Body of pancreas (tissue), 4 donors: Measurements from ENCODE around the gene SLC7A6OS. TPM values are rescaled to one million over a fixed set of nuclear protein-coding genes. Genes with fewer than 3 reads are reported as not detected.
A peak's percentile ranks its signal among the peaks of the same experiment; 100 is the strongest.

ENCODE experiments used
- ATAC-seq: fragments of 150-250 bp; one replicate; pipeline ENCODE4 v1.9.1; 2016
- DNase-seq, 4 donors: peaks; one replicate each; pipeline ENCODE4 v3.0.0-alpha.2; 2019
- H3K27ac ChIP-seq, 4 donors: fragments of 200-600 bp; sonication (generic); 1 replicate in 3 of 4; 2 replicates in 1 of 4; pipeline versions ENCODE4 v1.5.1 to v1.6.1; 2016 to 2019; ENCODE audit warnings: mild to moderate bottlenecking in 1 of 4, mixed read lengths in 1 of 4, moderate library complexity in 1 of 4
- H3K27me3 ChIP-seq, 2 donors: fragments of 200-600 bp; sonication (generic); one replicate each; pipeline ENCODE4 v1.6.0; 2016; ENCODE audit warnings: mild to moderate bottlenecking in 1 of 2
- H3K36me3 ChIP-seq, 2 donors: fragments of 200-600 bp; sonication (generic); replicated peaks in 1 of 2; 2 replicates each; pipeline ENCODE4 v1.5.1; 2016; ENCODE audit warnings: low read depth in 2 of 2; ENCODE audit not compliant: insufficient read depth in 1 of 2
- H3K4me1 ChIP-seq: fragments of 200-600 bp; sonication (generic); one replicate; pipeline ENCODE4 v1.6.0; 2016
- H3K4me3 ChIP-seq, 2 donors: fragments of 200-600 bp; sonication (generic); 1 replicate in 1 of 2; 2 replicates in 1 of 2; pipeline ENCODE4 v1.5.1; 2016 to 2019
- H3K9me3 ChIP-seq, 3 donors: fragments of 200-600 bp; sonication (generic); 1 replicate in 2 of 3; 2 replicates in 1 of 3; pipeline ENCODE4 v1.5.1; 2016
- POLR2A ChIP-seq, 3 donors: fragments of 450-650 bp; IDR thresholded peaks; one replicate each; pipeline ENCODE4 v1.6.1; 2016; ENCODE audit warnings: antibody characterized with exemption in 3 of 3, mild to moderate bottlenecking in 2 of 3
- WGBS, 2 donors: methylation state at CpG; one replicate each; pipeline ENCODE4 v1.1.5; 2017; 5-methylcytosine and 5-hydroxymethylcytosine counted together
- intact Hi-C: fragments of 100-400 bp; cut with DNase I; formaldehyde crosslinking; loops from one replicate; pipeline ENCODE4 v1.15.1; 2023
- total RNA-seq, 2 donors: library from RNA; depleted of rRNA; stranded (reverse); fragments of >200 nt; gene quantifications; one replicate each; pipeline ENCODE4 v1.1.0, GENCODE V29; 2016
- TF ChIP-seq, protein P1 (sequence below), 7 experiments: fragments of 450-650 bp in 4 of 7; fragments of 200-600 bp in 3 of 7; sonication (generic) in 3 of 7; IDR thresholded peaks; one replicate each; pipeline ENCODE4 v1.5.1; 2016 to 2019; ENCODE audit warnings: antibody characterized with exemption in 7 of 7

SLC7A6OS gene
- total RNA-seq, 2 donors from 2014 or later: 13.0 to 32.3 TPM

DNA sequence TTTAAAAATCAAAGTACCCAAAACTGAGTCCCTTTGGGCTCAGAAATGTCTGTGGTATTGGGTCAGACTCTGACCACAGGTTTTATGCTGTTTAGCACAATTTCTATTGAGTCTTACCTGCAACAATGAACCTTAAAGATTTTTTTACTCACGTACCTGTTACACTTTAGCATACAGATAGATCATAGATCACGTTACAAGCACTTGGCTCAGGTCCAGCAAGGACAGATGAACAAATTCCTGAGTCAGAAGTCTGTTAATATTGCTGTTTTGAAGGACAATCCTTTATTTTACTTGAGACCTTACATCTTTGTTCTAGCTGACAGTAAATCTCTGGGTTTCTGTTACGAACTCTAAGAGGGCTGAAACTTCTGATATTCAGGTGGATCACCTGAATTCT lies 12.8 kb downstream of the SLC7A6OS start:
- DNase-seq (peak in 1 of 4 donors; percentile 18), ATAC-seq (no peak)
- H3K36me3 ChIP-seq: peaks cover 0 to 26% of the 10 kb centered on the region in 2 donors
- no peaks in the 10 kb centered on the region for H3K9me3 ChIP-seq
- H3K27me3 ChIP-seq: no peaks in the 10 kb centered on the region
- H3K4me3 ChIP-seq: no peak overlapping the region
- H3K4me1 ChIP-seq: peaks cover 15% of the 10 kb centered on the region
- intact Hi-C loops: no loop called here
- H3K27ac ChIP-seq: no peak overlapping the region
- WGBS, 2 donors: 52 to 53% methylated on average over 3 of the region's 3 CpGs
- no peak for TF ChIP-seq POLR2A (IDR thresholded peaks at IDR 0.05)
- TF ChIP-seq, protein P1, sequence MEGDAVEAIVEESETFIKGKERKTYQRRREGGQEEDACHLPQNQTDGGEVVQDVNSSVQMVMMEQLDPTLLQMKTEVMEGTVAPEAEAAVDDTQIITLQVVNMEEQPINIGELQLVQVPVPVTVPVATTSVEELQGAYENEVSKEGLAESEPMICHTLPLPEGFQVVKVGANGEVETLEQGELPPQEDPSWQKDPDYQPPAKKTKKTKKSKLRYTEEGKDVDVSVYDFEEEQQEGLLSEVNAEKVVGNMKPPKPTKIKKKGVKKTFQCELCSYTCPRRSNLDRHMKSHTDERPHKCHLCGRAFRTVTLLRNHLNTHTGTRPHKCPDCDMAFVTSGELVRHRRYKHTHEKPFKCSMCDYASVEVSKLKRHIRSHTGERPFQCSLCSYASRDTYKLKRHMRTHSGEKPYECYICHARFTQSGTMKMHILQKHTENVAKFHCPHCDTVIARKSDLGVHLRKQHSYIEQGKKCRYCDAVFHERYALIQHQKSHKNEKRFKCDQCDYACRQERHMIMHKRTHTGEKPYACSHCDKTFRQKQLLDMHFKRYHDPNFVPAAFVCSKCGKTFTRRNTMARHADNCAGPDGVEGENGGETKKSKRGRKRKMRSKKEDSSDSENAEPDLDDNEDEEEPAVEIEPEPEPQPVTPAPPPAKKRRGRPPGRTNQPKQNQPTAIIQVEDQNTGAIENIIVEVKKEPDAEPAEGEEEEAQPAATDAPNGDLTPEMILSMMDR (IDR thresholded peaks at IDR 0.05): no peak

DNA sequence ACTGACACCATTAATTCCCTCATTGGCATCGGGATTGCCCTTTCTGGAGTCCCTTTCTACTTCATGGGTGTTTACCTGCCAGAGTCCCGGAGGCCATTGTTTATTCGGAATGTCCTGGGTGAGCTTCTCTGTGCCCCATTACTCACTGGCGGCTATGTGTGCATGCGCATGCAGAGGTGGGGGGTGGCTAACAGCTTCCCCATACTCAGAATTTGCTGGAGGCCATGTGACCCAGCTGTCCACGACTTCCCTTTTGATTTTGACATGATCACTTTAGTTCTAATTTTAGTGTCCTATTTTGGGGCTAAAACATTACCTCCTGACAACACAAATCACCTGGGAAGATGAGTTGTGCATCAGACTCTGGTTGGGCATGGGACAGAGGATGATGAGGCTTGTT lies 14.1 kb downstream of the SLC7A6OS start:
- ATAC-seq: no peak
- Histone ChIP-seq H3K9me3 (no peaks in the 10 kb centered on the region), H3K4me1 (peaks cover 15% of the 10 kb centered on the region), H3K27ac (peak overlapping the region in 1 of 4 donors; percentile 23), H3K36me3 (peaks cover 0 to 16% of the 10 kb centered on the region in 2 donors), H3K4me3 (no peak overlapping the region), H3K27me3 (no peaks in the 10 kb centered on the region)
- intact Hi-C loops: no loop called here
- peak in 1 of 4 donors; percentile 19 for DNase-seq
- 59 to 72% methylated on average over 6 of the region's 6 CpGs for WGBS, 2 donors
- TF ChIP-seq, protein P1 (IDR thresholded peaks at IDR 0.05): no peak
- TF ChIP-seq POLR2A (IDR thresholded peaks at IDR 0.05): no peak

DNA sequence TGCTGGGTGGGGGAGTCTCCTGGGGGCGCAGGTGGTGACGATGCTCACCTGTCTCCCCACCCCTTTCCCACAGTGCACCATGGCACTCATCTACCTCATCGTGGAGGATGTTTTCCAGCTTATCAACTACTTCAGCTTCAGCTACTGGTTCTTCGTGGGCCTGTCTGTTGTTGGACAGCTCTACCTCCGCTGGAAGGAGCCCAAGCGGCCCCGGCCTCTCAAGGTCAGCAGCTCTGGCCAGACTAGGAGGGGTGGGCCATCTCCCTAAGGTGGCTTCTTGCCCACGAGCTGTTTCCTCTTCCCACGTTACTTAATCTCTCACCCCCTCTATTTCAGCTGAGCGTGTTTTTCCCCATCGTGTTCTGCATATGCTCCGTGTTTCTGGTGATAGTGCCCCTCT lies 14.5 kb downstream of the SLC7A6OS start:
- TF ChIP-seq, protein P1 (IDR thresholded peaks at IDR 0.05): no peak
- no peak for TF ChIP-seq POLR2A (IDR thresholded peaks at IDR 0.05)
- H3K36me3 ChIP-seq: peaks cover 0 to 13% of the 10 kb centered on the region in 2 donors
- peaks cover 15% of the 10 kb centered on the region for H3K4me1 ChIP-seq
- ATAC-seq (peak; percentile 50), DNase-seq (peak; percentile 24 to 62 (median 40))
- intact Hi-C loops: no loop called here
- no peak overlapping the region for H3K4me3 ChIP-seq
- 33 to 37% methylated on average over 12 of the region's 12 CpGs for WGBS, 2 donors
- H3K27ac ChIP-seq: peak overlapping the region in 1 of 4 donors; percentile 23
- no peaks in the 10 kb centered on the region for H3K9me3 ChIP-seq
- H3K27me3 ChIP-seq: no peaks in the 10 kb centered on the region

DNA sequence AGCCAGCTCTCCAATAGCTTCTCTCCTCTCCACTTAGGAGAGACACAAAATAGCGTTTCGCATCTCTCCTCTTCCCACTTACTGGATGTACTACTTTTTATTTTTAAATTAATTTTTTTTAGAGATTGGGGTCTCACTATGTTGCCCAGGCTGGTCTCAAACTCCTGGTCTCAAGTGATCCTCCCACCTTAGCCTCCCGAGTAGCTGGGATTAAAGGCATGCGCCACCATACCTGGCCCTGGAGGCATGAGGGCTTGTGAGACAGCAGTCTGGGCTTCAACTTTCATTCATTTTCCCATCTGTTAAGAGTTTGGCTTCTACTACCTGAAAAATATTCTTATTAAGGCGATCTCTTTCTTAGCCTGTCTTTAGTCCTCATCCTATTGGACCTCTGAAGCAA lies 18.3 kb downstream of the SLC7A6OS start:
- Histone ChIP-seq H3K9me3 (no peaks in the 10 kb centered on the region), H3K4me1 (peaks cover 11% of the 10 kb centered on the region), H3K27me3 (no peaks in the 10 kb centered on the region), H3K36me3 (no peaks in the 10 kb centered on the region), H3K27ac (no peak overlapping the region), H3K4me3 (no peak overlapping the region)
- intact Hi-C loops: no loop called here
- no peak for ATAC-seq
- no peak for DNase-seq
- 97 to 100% methylated on average over 5 of the region's 5 CpGs for WGBS, 2 donors
- no peak for TF ChIP-seq POLR2A (IDR thresholded peaks at IDR 0.05)
- TF ChIP-seq, protein P1 (IDR thresholded peaks at IDR 0.05): no peak

DNA sequence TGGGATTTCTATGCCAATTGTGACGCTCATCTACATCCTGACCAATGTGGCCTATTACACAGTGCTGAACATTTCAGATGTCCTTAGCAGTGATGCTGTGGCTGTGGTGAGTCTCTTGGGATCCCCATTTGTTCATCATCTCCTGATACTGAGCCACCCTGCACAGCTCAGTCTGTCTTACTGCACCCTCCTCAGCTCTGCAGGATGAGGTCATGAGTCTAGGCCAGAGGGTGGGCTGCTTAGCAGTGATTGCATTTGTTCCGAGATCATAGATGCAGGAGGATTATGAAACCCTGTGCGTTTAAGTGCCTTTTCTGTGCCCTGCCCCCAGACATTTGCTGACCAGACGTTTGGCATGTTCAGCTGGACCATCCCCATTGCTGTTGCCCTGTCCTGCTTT lies 19.5 kb downstream of the SLC7A6OS start:
- no peak for ATAC-seq
- H3K4me1 ChIP-seq: peaks cover 3% of the 10 kb centered on the region
- TF ChIP-seq, protein P1 (IDR thresholded peaks at IDR 0.05): no peak
- TF ChIP-seq POLR2A (IDR thresholded peaks at IDR 0.05): no peak
- 87 to 92% methylated on average over 4 of the region's 4 CpGs for WGBS, 2 donors
- DNase-seq: no peak
- H3K27ac ChIP-seq: no peak overlapping the region
- H3K27me3 ChIP-seq: no peaks in the 10 kb centered on the region
- intact Hi-C loops: no loop called here
- H3K4me3 ChIP-seq: no peak overlapping the region
- no peaks in the 10 kb centered on the region for H3K36me3 ChIP-seq
- no peaks in the 10 kb centered on the region for H3K9me3 ChIP-seq
